H1 (cell line): Measurements from ENCODE around the gene CFAP54. TPM values are rescaled to one million over a fixed set of nuclear protein-coding genes. Genes with fewer than 3 reads are reported as not detected.

Experiments used
- KDM1A ChIP-seq: fragments of 200-600, 300-600 bp; sonication (generic); IDR thresholded peaks from 2 replicates; pipeline ENCODE4 v1.7.1; 2016; ENCODE audit warnings: mild to moderate bottlenecking, low read length, borderline replicate concordance
- SUZ12 ChIP-seq: fragments of 200-600 bp; sonication (generic); IDR thresholded peaks from 2 replicates; pipeline ENCODE4 v1.6.1; 2012; ENCODE audit warnings: mild to moderate bottlenecking, inconsistent platforms, low read length, moderate library complexity, mixed read lengths
- polyA plus RNA-seq, 7 experiments: library from polyadenylated mRNA; depleted of rRNA in 3 of 7; stranded (reverse) in 5 of 7; unstranded in 2 of 7; fragments of >200 nt in 5 of 7; fragments of 200-250 nt in 2 of 7; gene quantifications; 1 replicate in 5 of 7; 2 replicates in 1 of 7; 4 replicates in 1 of 7; pipeline versions ENCODE4 v1.2.1 to v1.2.3, GENCODE V29; 2011 to 2013; ENCODE audit warnings: missing spikeins in 2 of 7, mixed read lengths in 2 of 7
- total RNA-seq: library from RNA; stranded (reverse); fragmentation: NEBNext Ultra II Directional; extraction: Animal tissue kit (Norgen Biotek cat#: 25700); gene quantifications from 2 replicates; pipeline ENCODE4 v1.2.1, GENCODE V29; 2021

CFAP54 gene
- total and polyA plus RNA-seq, 2 of the 8 experiments (the other 6 are each of a cell fraction or from before 2014, with no cell fraction given) = 0.17 to 0.33 TPM

GRCh38 chr12:96606644-96607043 lies 117.3 kb downstream of the CFAP54 start (continued):
- no peak for TF ChIP-seq KDM1A
- no peak for TF ChIP-seq SUZ12
